NCI-H2227 treated with DMSO at 0.1 percent for 48 hours (cell line): ENCODE measurements around the gene PRKCH.

Source experiments
- DNase-seq: peaks from one replicate; lab custom pipeline; 2025; lab: John Stamatoyannopoulos, UW

Gene PRKCH

DNA sequence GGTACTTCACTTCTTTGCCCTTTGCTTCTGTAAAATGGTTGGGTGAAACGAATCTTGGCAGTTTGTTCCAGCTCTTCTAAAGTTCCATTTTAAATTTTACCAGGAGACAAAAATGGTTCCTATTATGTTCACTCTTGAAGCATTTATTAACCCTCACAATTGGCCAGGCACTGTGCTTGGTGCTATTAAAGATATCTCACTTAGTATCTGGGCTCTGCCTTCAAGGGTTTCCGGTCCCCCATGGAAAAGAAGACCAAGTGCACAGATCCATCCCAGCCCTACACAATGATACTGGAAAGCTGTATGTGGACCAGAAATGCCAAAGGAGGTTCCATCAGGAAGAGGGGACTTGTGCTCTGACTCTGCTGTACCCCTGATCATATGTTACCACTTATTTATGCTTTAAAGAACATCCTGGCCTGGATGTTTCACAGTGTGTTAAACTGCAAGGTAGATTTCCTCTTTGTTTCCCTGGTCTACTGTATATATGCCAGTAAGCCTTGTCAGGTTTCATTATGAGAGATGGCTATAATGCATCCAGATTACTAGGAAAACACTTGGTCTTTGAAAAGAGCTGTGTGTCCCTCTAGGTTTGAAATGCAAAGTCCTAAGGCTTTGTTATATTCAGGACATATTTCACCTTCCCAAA lies 154.8 kb downstream of the PRKCH start:
- no peak for DNase-seq

DNA sequence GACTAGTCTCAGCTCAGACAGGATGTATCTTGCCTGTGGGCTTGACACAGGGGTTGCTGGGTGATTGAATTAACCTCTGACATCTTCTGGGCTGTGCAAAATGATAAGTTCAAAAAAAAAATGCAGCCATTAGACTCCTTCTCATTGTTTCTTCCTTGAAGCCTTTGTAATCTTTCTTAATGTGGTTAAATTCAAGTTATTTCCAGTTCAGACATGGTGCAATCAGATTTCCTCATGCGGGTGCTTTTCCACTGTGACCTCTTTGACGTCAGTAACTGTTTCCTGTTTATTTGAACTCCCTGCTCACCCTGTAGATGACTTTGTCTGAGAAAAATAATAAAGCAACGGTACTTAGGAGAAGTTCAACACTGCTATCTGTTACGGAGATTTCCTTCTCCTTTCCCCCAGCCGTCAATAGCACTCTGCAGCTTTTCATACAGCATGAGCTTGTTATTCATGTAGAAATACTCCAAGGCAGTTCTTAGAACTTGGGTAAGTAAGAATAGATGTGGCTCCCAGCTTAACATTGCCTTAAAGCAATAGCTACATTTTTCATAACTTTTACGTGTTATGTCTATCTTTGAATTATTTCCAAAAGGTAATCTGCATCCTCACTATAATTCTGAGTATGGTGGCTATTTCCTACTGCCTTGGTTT lies 155.5 kb downstream of the PRKCH start:
- no peak for DNase-seq

DNA sequence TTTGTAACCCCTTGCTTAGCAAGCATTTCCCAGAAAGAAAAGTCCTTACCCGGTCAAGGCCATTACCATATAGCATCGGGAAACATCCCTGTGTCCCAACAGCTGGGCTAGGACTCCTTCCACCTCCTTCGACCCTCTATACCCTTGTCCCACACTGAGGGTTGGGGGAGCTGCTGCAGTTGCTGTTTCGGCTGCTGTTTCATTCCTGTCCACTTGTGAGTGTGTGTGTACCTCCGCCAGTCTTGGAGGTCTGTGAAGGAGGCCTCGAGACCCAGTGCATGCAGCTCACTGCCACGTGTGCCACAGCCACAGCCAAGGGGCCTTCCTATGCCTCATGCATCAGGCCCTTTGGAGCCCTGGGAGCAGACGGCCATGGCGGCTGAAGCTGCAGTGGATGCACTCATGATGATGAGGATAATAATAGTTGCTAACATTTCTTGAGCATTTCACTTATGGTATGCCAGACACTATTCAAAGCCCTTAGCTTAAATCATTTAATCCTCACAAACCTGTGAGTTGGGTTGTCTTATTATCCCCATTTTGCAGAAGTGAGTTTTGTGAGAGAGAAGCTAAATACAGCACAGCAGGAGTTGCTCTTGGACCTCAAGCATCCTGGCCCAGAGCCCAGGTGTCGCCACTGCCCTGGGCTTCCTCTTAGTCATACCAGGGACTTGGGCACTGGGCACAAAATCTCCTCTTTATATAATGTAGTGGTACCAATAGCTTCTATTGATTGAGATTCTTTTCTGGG lies 156.5 kb downstream of the PRKCH start:
- DNase-seq = no peak

DNA sequence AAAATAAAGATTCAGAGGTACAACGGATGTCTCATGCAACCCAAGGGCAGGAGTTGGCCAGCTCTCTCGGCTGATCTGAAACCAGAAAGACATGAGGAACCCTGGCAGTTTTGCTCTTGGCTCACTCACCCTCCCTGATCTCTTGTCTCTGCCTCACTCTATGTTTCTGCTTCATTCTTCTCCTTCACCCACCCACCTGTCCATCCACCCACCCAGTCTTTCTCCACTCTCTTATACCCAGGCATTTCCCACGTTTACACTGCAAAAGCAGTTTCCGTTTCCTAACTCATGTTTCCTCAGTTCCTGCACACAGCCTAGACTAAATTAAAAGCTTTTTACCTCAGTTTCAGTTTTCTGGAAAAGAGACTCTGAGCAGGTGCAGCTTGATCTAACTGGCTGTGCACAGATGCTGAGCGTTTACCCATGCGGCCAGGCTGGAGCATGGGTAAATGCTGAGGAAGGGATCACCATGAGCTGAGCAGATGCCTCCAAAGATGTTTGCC lies 157.6 kb downstream of the PRKCH start:
- DNase-seq = no peak

DNA sequence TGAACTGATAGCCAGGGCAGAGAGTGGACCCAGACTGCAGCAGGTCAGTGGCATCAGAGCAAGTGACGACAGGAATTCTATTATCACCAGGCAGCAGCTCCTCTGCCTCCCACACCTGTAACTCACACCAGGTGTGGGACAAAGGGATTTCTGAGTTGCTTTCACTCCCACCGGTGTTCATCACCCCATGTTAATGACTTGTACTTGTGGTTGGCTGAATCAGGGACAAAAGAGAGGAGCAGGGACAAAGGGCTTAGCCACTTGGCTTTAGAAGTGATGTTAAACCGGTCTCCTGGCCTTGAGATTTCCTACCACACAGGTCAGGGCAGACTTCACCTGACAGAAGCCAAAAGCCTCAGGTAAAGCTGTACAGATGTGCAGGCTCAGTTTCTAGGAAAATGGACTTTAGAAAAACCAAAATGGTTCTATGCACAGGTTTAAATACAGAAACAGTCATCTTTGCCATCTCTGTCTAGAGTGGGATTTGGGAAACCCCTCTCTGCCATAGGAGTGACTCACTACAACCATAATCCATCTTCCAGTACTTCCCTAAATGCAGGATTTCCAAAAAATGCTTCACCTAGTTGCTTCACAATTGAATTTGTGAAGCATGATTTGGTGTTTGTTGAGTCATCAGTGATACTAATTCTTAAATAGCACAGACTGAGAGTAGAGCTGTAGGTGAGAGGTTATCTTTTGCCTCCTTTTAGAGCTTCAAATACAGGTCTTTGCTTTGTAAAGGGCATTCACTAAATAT lies 158.5 kb downstream of the PRKCH start:
- DNase-seq = no peak

DNA sequence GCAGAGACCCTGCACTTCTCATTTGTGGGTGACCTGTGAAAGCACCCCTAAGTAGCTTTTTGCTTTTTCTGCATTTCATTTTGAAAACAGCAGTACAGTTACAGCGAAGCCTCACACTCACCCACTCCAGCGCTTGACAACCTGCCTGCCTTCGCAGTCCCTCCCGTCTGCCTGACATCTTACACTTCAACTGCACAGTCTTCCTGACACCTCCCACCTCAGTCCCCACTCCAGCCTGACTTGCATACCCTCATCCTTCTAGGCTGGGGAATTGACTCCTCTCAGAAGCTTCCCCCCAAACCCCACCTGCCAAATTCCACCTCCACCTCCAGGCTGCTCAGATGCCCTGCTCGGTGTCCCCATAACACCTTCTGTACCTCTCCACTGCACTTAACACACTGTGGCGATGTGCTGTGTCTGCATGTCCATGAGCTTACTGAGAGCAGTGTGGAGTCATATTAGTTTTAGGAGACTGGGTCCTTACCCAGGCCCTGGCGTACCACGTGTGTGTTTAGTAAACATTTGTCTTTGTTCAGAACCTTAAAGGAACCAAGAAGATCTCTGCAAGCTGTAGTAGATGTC lies 159.4 kb downstream of the PRKCH start:
- no peak for DNase-seq

DNA sequence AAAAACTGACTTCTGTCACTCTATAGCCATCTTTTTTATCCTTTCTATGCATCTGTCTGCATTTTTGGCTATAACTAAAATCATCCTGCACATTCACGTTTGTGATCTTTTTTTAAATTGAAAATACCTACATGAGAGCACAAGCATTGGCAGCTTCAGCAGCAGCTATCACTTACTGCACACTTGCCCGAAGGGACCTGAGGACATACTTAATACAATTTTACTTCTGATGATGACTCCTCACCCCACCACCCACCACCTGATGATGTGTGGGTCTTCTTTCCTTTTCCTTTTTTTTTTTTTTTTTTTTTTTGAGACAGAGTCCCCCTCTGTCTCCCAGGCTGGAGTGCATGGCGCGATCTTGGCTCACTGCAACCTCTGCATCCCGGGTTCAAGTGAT lies 160.3 kb downstream of the PRKCH start:
- DNase-seq = no peak

DNA sequence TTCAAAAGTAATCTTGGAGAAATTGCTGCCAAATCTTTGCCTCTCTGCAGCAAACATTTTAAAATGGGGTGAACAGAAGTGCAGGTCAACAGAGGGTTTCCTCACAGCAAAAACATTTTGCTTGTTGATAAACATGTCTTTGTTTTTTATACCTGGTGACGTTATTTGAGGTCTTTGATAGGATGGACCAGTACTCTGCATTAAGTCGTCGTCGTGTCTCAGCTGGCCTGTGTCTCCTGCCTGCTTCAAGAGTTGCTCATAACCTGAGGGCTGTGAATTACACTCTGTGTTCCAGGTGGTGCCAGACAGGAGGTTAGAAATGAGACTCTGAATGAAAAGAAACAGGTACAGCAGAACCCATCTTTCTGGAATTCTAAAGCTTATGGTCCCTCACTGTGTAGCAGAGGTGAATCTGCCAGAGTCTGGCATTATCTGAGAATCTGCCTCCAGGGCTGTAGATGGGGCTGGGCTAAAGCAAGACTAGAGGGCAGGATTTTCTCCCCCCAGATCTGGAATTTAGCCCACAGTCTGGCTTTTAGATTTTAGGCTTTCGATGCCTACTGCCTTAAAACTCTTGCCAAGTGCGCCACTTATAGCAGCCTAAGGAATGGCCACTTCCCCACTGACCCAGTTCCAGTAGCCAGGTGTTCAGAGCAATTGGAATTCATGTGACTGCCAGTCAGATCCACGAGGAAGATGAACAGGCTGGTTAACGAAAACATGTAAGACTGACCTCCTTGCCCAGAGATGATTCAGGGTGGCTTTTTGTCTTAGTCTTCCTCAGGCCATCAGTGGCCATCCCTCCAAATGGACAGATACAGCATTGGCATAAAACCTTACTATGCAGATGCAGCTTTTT lies 161.2 kb downstream of the PRKCH start:
- DNase-seq = no peak

DNA sequence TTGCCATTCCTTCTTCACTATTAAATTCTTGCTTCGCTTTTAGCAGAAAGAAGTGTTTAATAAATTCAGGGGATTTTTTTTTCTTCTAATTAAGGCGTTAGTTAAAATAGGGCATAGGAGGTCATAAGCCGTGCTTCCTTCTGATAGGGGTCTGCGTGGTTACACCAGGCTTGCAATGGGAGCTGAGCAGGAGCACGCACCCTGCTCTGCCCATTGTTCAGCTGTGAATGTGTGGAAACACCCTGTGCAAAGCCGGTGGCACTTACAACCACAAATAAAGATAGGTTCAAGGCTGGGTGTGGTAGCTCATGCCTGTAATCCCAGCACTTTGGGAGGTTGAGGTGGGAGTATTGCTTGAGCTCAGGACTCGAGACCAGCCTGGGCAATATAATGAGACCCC lies 162.1 kb downstream of the PRKCH start:
- DNase-seq = no peak

DNA sequence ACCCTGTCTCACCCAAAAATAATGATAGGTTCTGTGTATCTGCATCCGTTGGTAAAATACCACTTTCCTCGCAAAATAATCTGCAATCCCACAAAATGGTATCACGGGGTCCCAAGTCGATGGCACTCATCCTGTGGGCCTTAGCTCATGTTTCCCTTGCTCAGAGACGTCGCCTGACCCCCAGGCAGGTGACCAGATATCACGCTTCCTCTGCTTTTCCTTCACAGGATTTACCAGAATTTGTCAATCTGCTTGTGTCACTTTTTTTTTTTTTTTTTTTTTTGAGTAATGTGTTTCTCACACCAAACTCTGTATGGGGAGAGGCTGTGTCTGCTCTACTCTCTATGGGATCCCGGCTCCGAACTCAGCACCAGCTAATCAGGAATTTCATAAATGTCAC lies 162.7 kb downstream of the PRKCH start:
- no peak for DNase-seq

DNA sequence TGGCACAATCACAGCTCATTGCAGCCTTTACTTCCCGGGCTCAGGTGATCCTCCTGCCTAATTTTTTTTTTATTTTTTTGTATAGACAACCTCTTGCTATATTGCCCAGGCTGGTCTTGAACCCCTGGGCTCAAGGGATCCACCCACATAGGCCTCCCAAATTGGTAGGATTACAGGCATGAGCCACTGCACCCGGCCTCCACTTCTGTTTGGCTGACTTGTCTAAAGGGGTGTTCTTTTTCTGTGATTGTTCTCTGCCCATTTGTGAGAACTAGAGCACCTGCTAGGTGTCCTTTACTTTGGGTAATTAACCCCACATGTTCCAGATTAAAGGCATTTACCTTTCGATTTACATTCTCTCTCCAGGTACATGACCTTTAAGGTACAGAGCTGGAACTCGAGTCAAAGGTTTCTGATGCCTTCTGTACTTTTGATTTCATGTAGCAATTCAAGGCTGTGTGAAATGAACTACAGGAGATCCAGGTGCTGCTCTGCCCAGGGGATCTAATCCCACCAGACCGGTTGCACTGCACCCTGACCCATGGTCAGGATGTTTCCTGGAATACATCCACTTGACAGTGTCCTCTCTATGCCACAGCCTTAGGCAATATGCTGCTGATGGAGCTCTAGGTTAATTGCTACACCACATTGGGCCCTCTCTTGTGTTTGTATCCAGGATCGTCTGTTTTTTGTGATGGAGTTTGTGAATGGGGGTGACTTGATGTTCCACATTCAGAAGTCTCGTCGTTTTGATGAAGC lies 163.6 kb downstream of the PRKCH start:
- no peak for DNase-seq

DNA sequence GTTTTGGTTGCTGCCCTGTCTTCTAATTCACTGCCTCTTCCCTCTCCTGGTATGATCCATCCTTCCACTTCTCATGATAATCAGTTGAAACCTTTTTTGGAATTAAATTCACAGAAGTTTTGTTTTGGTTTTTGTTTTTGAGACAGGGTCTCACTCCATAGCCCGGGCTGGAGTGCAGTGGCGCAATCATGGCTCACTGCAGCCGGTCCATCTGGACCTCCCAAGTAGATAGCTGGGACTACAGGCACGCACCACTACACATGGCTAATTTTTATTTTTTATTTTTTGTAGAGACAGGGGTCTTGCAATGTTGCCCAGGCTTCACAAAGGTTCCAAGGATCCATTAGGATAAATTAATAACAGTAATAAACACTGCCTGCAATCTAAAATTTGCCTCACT lies 164.3 kb downstream of the PRKCH start:
- no peak for DNase-seq

DNA sequence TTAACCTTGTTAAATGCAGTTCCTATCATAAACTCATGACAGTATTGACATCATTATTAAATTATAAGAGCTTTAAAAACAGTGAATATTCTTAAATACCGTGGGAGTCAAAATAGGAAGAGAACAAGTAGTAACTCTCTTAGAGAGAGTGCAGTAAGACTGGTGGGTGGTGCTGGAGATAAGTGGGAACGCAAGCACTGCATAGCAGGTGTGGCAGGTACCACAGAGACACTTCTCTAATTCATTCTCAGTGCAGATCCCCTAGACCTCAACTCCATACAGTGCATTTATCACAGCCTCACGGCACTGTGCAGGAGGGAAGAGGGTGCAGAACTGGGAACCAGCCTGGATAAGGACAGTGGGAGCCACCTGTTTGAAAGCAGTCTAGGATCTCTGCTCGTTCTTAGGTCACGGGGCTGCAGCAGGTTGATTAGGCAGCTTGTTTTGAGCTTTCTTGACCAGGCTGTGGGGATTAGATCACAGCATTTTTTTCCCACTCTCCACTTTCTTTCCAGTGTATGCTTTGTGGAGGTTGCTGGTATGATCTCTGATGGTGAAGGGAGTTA lies 165.6 kb downstream of the PRKCH start:
- DNase-seq = no peak

DNA sequence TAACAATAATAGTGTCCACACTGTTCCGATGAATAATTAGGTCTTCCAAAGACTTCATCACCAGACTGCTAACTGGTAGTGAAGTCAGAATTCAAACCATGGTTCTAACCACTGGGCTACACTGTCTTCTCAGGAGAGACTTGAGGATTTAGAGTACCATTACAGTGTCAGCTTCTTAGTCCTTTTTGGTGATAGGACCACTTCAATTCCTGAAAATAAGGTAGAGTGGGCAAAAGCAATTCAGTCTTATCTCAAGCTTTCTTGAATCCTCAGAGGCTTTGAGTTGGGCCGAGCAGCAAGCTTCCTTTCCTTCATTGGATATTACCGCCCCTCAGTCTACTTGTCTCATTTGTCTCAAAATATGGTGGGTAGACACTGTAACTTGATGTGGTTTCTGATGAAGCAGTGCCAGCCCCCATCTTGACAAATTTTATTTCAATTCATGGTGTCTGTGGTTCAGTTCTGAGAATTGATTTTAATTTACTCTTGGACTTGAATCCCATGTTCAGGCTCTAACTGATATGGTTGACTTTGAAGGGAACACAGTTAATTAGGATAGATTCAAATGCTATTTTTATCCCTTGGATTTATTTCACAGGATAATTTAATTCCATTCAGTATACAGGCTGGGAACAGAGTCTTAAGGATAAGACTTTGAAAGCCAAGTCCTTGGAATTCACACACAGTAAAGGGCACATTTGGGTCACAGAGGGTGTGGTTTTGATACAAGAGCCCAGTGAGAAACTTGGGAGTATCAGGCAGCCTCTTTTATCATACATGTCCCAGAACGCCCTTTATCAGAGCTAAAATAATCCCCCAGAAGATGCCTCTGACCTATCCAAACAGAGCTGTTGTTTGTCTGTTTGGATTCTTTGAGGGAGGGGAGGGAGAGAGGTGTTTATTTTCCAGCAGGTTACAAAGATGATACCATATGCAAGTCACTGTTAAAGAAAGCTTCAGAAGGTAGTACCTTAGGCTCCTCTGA lies 167.3 kb downstream of the PRKCH start:
- no peak for DNase-seq

DNA sequence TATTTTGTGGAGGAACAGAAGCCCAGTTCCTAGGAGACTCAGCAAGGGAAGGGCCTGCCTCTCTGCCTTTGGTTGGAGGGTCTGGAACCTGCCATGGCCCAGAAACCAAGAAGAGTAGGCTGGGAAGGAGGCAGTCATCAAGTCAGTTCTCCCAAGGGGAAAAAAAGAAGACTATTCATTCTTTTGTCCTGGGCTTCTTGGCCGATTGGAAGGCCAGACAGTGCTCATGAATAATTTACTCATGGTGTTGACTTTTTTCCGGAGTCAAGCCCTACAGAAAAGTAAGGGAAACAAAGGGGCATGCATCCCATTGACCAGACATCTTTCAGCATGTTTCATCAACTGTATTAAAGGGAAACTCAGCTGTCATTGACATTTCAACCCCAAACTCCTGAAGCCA lies 168.1 kb downstream of the PRKCH start:
- no peak for DNase-seq

DNA sequence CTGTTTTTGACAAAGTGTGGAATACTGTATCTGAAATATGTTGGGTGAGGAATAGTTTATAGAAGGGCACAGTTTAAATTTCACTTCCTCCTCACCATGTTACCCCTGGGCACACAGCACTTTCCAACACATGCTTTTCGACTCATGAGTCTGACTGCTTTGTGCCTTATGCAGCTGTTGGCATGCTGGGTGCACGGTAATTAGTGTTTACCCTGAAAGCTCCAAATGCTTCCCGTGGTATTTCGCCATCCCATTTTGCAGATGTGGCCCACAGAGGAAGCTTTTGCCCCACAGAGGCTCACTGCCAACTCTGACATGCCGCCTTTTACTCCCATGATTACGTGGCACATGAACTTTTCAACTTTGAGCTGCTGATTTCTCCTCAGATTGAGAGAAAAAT lies 168.6 kb downstream of the PRKCH start:
- DNase-seq = no peak

DNA sequence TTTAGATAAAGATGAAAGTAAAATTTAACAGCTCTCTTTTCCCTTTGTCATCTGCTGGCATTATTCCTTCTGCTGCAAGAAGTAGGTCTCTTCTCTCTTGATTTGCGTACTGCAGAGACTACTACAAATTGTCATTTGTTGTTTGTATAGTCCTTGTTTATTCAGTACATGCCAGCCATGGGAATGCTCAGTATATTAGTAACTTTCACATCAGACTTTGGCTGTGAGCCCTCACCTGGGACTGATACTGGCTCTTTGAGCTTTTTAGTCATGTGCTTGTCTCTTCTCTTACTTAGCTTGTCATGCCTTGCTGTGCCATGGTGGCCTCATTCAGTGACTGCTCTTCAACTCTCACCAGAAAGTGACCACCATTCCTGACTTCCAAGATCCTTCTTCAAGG lies 169.8 kb downstream of the PRKCH start:
- DNase-seq = no peak

DNA sequence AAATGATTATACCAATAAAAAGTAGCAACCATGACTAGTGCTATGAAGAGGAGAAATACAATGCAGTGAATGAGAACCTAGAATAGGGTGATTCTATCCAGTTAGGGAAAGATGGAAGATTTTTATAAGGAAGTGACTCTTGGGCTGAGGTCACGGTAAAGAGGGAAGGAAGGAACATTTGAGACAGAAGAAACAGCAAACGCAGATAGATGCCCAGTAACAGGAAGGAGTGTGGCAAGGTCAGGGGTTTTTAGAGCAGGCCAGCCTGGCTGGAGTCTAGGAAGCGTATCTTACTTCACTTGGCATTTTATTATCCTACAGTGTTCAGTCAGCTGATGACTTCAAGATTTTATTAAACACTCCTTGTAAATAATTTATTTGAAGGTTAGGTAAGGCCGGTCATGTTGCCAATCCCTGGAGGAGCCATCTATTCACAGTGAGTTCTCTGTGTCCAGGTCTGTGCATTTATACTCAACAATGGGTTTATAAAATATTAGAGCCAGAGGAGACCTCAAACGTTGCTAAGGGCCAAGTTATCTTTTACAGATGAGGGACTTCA lies 170.6 kb downstream of the PRKCH start:
- DNase-seq = no peak
